HuH-7 (cell line): ENCODE results near the gene TMPRSS11F.
"Not testable (repeated sequence)": the region's sequence is repeated elsewhere in the genome, so short reads cannot be mapped to it uniquely, and the experiment has no call there.

Experiments used
- DNase-seq: peaks from one replicate; pipeline ENCODE4 v3.0.0; 2011; ENCODE audit warnings: low spot score

The TMPRSS11F gene

GRCh38 chr4:68129793-68130192 lies at the start of gene TMPRSS11F:
TSS of gene TMPRSS11F (minus strand) at chr4:68129869. CDS start at chr4:68129820, 49 bp downstream.
- no peak for DNase-seq

GRCh38 chr4:68176904-68177303 lies 47.2 kb upstream of the TMPRSS11F start:
- no peak for DNase-seq

GRCh38 chr4:68176500-68176899 lies 46.8 kb upstream of the TMPRSS11F start:
- DNase-seq = no peak

- peak; percentile 72 for DNase-seq
Observed at GRCh38 chr4:68175562-68176155, 46.0 kb upstream of the TMPRSS11F start.

GRCh38 chr4:68174389-68174788 lies 44.7 kb upstream of the TMPRSS11F start:
- DNase-seq = not testable (repeated sequence)

GRCh38 chr4:68172147-68172546 lies 42.5 kb upstream of the TMPRSS11F start:
- not testable (repeated sequence) for DNase-seq

- DNase-seq = no peak
Observed at GRCh38 chr4:68167706-68168105, 38.0 kb upstream of the TMPRSS11F start.

- no peak for DNase-seq
Observed at GRCh38 chr4:68167166-68167565, 37.5 kb upstream of the TMPRSS11F start.

- no peak for DNase-seq
Observed at GRCh38 chr4:68163754-68164153, 34.1 kb upstream of the TMPRSS11F start.

GRCh38 chr4:68162196-68162595 lies 32.5 kb upstream of the TMPRSS11F start:
- no peak for DNase-seq

- DNase-seq = no peak
Observed at GRCh38 chr4:68152411-68152810, 22.7 kb upstream of the TMPRSS11F start.

GRCh38 chr4:68148800-68149685 lies 19.4 kb upstream of the TMPRSS11F start:
- no peak for DNase-seq

GRCh38 chr4:68147079-68147478 lies 17.4 kb upstream of the TMPRSS11F start:
- no peak for DNase-seq

GRCh38 chr4:68145261-68145660 lies 15.6 kb upstream of the TMPRSS11F start:
- DNase-seq = no peak

GRCh38 chr4:68141852-68142251 lies 12.2 kb upstream of the TMPRSS11F start:
- no peak for DNase-seq

- DNase-seq = no peak
Observed at GRCh38 chr4:68132342-68132741, 2.7 kb upstream of the TMPRSS11F start.

- no peak for DNase-seq
Observed at GRCh38 chr4:68124262-68124661, 5.4 kb downstream of the TMPRSS11F start.

- no peak for DNase-seq
Observed at GRCh38 chr4:68123525-68123924, 6.1 kb downstream of the TMPRSS11F start.

GRCh38 chr4:68119921-68120320 lies 9.7 kb downstream of the TMPRSS11F start:
- no peak for DNase-seq

GRCh38 chr4:68110441-68110840 lies 19.2 kb downstream of the TMPRSS11F start:
- no peak for DNase-seq

GRCh38 chr4:68109868-68110267 lies 19.8 kb downstream of the TMPRSS11F start:
- no peak for DNase-seq

GRCh38 chr4:68082758-68083157 lies 46.9 kb downstream of the TMPRSS11F start:
- DNase-seq = no peak

- no peak for DNase-seq
Observed at GRCh38 chr4:68079928-68080327, 49.7 kb downstream of the TMPRSS11F start.
